Colonic mucosa (tissue), 4 donors: ENCODE results near the gene HDLBP. TPM values are rescaled to one million over a fixed set of nuclear protein-coding genes. Genes with fewer than 3 reads are reported as not detected.
A peak's percentile ranks its signal among the peaks of the same experiment; 100 is the strongest.

ENCODE experiments used
- DNase-seq: peaks from one replicate; pipeline ENCODE4 v3.0.0-alpha.2; 2020
- H3K27ac ChIP-seq: fragments of 200-600 bp; one replicate; pipeline ENCODE4 v1.8.0; 2021
- H3K27me3 ChIP-seq: fragments of 200-600 bp; one replicate; pipeline ENCODE4 v1.8.0; 2021
- H3K36me3 ChIP-seq: fragments of 200-600 bp; one replicate; pipeline ENCODE4 v1.8.0; 2021
- H3K4me1 ChIP-seq: fragments of 200-600 bp; one replicate; pipeline ENCODE4 v1.8.0; 2021; ENCODE audit warnings: mild to moderate bottlenecking
- H3K4me3 ChIP-seq: fragments of 200-600 bp; one replicate; pipeline ENCODE4 v1.8.0; 2021
- H3K9ac ChIP-seq, 2 donors: one replicate each; pipeline ENCODE4 v1.7.0; 2013; ENCODE audit warnings: control low read depth in 2 of 2, low read depth in 2 of 2, low read length in 2 of 2
- H3K9me3 ChIP-seq: fragments of 200-600 bp; one replicate; pipeline ENCODE4 v1.8.0; 2021
- CTCF ChIP-seq: fragments of 200-600 bp; IDR thresholded peaks from one replicate; pipeline ENCODE4 v1.8.0; 2022; ENCODE audit warnings: antibody characterized with exemption, mild to moderate bottlenecking
- intact Hi-C: fragments of 100-400 bp; cut with DNase I; formaldehyde crosslinking; loops from one replicate; pipeline ENCODE4 v1.14.1; 2022
- total RNA-seq, 2 donors: library from RNA; stranded (reverse); fragmentation: NEBNext Ultra II Directional in 1 of 2; extraction: Animal tissue kit (Norgen Biotek cat#: 25700) in 1 of 2; gene quantifications; one replicate each; pipeline ENCODE4 v1.2.1, GENCODE V29; 2021
- donor health status: healthy.
- donor health status: DM: no; HTN: no; CAD: no.
- donor health status: DM: no; HTN: no; CAD: no.

Gene HDLBP
- total RNA-seq, 2 donors from 2014 or later, result 483 to 625 TPM

GRCh38 chr2:241268716-241269445 is 46.6 kb downstream of the HDLBP start:
- Histone ChIP-seq H3K9me3 (no peaks in the 10 kb centered on the region), H3K36me3 (peaks cover 13% of the 10 kb centered on the region), H3K27me3 (no peaks in the 10 kb centered on the region), H3K9ac (peak overlapping the region in 1 of 2 donors; percentile 24), H3K4me1 (peaks cover 11% of the 10 kb centered on the region), H3K27ac (no peak overlapping the region), H3K4me3 (no peak overlapping the region)
- intact Hi-C loops, result no loop called here
- DNase-seq, result no peak
- no peak for TF ChIP-seq CTCF

- no peak for DNase-seq
Measured at GRCh38 chr2:241268306-241268705, 47.2 kb downstream of the HDLBP start.

GRCh38 chr2:241267249-241268067 is 48.0 kb downstream of the HDLBP start:
- H3K9me3 ChIP-seq, result no peaks in the 10 kb centered on the region
- no peak overlapping the region for H3K9ac ChIP-seq
- intact Hi-C loops, result no loop called here
- TF ChIP-seq CTCF, result no peak
- H3K27ac ChIP-seq, result no peak overlapping the region
- peaks cover 13% of the 10 kb centered on the region for H3K36me3 ChIP-seq
- peaks cover 11% of the 10 kb centered on the region for H3K4me1 ChIP-seq
- no peak overlapping the region for H3K4me3 ChIP-seq
- no peaks in the 10 kb centered on the region for H3K27me3 ChIP-seq
- no peak for DNase-seq

More at GRCh38 chr2:241268306-241268705, 47.2 kb downstream of the HDLBP start:
- no peak for TF ChIP-seq CTCF
- Histone ChIP-seq H3K27me3 (no peaks in the 10 kb centered on the region), H3K36me3 (peaks cover 13% of the 10 kb centered on the region), H3K9ac (no peak overlapping the region), H3K4me3 (no peak overlapping the region), H3K27ac (no peak overlapping the region), H3K9me3 (no peaks in the 10 kb centered on the region), H3K4me1 (peaks cover 11% of the 10 kb centered on the region)
- intact Hi-C loops, result no loop called here

GRCh38 chr2:241265506-241265905 is 50.0 kb downstream of the HDLBP start:
- intact Hi-C loops, result no loop called here
- DNase-seq, result no peak
- Histone ChIP-seq H3K27ac (no peak overlapping the region), H3K4me3 (no peak overlapping the region), H3K36me3 (peaks cover 13% of the 10 kb centered on the region), H3K9me3 (no peaks in the 10 kb centered on the region), H3K4me1 (peaks cover 5% of the 10 kb centered on the region), H3K27me3 (no peaks in the 10 kb centered on the region), H3K9ac (no peak overlapping the region)
- no peak for TF ChIP-seq CTCF

- Histone ChIP-seq H3K9me3 (no peaks in the 10 kb centered on the region), H3K4me3 (no peak overlapping the region), H3K27me3 (no peaks in the 10 kb centered on the region), H3K27ac (no peak overlapping the region), H3K36me3 (peaks cover 13% of the 10 kb centered on the region), H3K4me1 (no peaks in the 10 kb centered on the region), H3K9ac (no peak overlapping the region)
- intact Hi-C loops, result no loop called here
- no peak for DNase-seq
- no peak for TF ChIP-seq CTCF
Measured at GRCh38 chr2:241263061-241263460, 52.4 kb downstream of the HDLBP start.
